DND-41 (cell line): ENCODE data around the gene NCS1.

Experiments used
- ATAC-seq: fragments of 200-7000 bp; cut with Tn5 transposase; 3 replicates; pipeline ENCODE4 v1.9.1; 2021; ENCODE audit warnings: low read depth; ENCODE audit not compliant: insufficient read depth
- DNase-seq: peaks from one replicate; pipeline ENCODE4 v3.0.0-alpha.2; 2020
- H2AFZ ChIP-seq: 2 replicates; pipeline ENCODE4 v1.6.0; 2012; ENCODE audit warnings: low read depth, low read length
- H3K27ac ChIP-seq: 2 replicates; pipeline ENCODE4 v1.5.1; 2012; ENCODE audit warnings: low read length, inconsistent platforms
- H3K27me3 ChIP-seq: fragments of 200-600 bp; sonication (generic); 2 replicates; pipeline ENCODE4 v1.6.0; 2012; ENCODE audit warnings: low read length, mild to moderate bottlenecking, inconsistent platforms; ENCODE audit not compliant: insufficient read depth, poor library complexity
- H3K36me3 ChIP-seq: 2 replicates; pipeline ENCODE4 v1.5.1; 2012; ENCODE audit warnings: low read length, inconsistent platforms; ENCODE audit not compliant: insufficient read depth
- H3K4me1 ChIP-seq: 2 replicates; pipeline ENCODE4 v1.5.1; 2012; ENCODE audit warnings: mild to moderate bottlenecking, low read length; ENCODE audit not compliant: insufficient read depth
- H3K4me2 ChIP-seq: 2 replicates; pipeline ENCODE4 v1.6.0; 2012; ENCODE audit warnings: mild to moderate bottlenecking, moderate library complexity, low read length, inconsistent platforms; ENCODE audit not compliant: insufficient read depth
- H3K4me3 ChIP-seq, 2 experiments: fragments of 200-600 bp in 1 of 2; shearing (Covaris generic) in 1 of 2; 2 replicates each; pipeline ENCODE4 v1.5.1; 2012 to 2016; ENCODE audit warnings: inconsistent platforms in 2 of 2, low read length in 2 of 2, mild to moderate bottlenecking in 2 of 2, low read depth in 1 of 2, moderate library complexity in 1 of 2
- H3K79me2 ChIP-seq: 2 replicates; pipeline ENCODE4 v1.6.0; 2012; ENCODE audit warnings: low read length, inconsistent platforms; ENCODE audit not compliant: insufficient read depth
- H3K9ac ChIP-seq: 2 replicates; pipeline ENCODE4 v1.6.0; 2012; ENCODE audit warnings: low read depth, mild to moderate bottlenecking, inconsistent platforms, low read length, moderate library complexity
- H3K9me3 ChIP-seq: 2 replicates; pipeline ENCODE4 v1.5.1; 2012; ENCODE audit warnings: low read length, moderate library complexity, mild to moderate bottlenecking, inconsistent platforms; ENCODE audit not compliant: insufficient read depth, severe bottlenecking
- H4K20me1 ChIP-seq: 2 replicates; pipeline ENCODE4 v1.6.0; 2012; ENCODE audit warnings: low read length; ENCODE audit not compliant: insufficient read depth
- EZH2 ChIP-seq: IDR thresholded peaks from 3 replicates; pipeline ENCODE4 v1.6.1; 2012; ENCODE audit warnings: borderline replicate concordance, low read depth, mild to moderate bottlenecking, moderate library complexity, low read length, inconsistent platforms; ENCODE audit not compliant: severe bottlenecking
- TF ChIP-seq, protein P1 (sequence below): IDR thresholded peaks from 2 replicates; pipeline ENCODE4 v1.5.1; 2012; ENCODE audit warnings: borderline replicate concordance, low read length, moderate library complexity, mild to moderate bottlenecking; ENCODE audit not compliant: poor library complexity, severe bottlenecking; ENCODE audit errors: extremely low read depth

The NCS1 gene

GRCh38 chr9:130229759-130230158 lies 57.6 kb downstream of the NCS1 start:
- no peaks in the 10 kb centered on the region for H4K20me1 ChIP-seq
- H3K36me3 ChIP-seq = no peaks in the 10 kb centered on the region
- no peaks in the 10 kb centered on the region for H3K27me3 ChIP-seq
- H3K27ac ChIP-seq = no peak overlapping the region
- no peaks in the 10 kb centered on the region for H3K9me3 ChIP-seq
- DNase-seq = no peak
- no peak overlapping the region for H3K4me2 ChIP-seq
- no peak overlapping the region for H3K9ac ChIP-seq
- no peaks in the 10 kb centered on the region for H3K4me1 ChIP-seq
- no peak overlapping the region for H2AFZ ChIP-seq
- no peak overlapping the region for H3K4me3 ChIP-seq
- no peak for ATAC-seq
- no peaks in the 10 kb centered on the region for H3K79me2 ChIP-seq
- TF ChIP-seq, protein P1, sequence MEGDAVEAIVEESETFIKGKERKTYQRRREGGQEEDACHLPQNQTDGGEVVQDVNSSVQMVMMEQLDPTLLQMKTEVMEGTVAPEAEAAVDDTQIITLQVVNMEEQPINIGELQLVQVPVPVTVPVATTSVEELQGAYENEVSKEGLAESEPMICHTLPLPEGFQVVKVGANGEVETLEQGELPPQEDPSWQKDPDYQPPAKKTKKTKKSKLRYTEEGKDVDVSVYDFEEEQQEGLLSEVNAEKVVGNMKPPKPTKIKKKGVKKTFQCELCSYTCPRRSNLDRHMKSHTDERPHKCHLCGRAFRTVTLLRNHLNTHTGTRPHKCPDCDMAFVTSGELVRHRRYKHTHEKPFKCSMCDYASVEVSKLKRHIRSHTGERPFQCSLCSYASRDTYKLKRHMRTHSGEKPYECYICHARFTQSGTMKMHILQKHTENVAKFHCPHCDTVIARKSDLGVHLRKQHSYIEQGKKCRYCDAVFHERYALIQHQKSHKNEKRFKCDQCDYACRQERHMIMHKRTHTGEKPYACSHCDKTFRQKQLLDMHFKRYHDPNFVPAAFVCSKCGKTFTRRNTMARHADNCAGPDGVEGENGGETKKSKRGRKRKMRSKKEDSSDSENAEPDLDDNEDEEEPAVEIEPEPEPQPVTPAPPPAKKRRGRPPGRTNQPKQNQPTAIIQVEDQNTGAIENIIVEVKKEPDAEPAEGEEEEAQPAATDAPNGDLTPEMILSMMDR = no peak
- TF ChIP-seq EZH2 = no peak

GRCh38 chr9:130230631-130231030 lies 58.4 kb downstream of the NCS1 start:
- H4K20me1 ChIP-seq = no peaks in the 10 kb centered on the region
- no peaks in the 10 kb centered on the region for H3K27me3 ChIP-seq
- no peaks in the 10 kb centered on the region for H3K79me2 ChIP-seq
- DNase-seq (no peak), ATAC-seq (no peak)
- H3K4me3 ChIP-seq = no peak overlapping the region
- H3K27ac ChIP-seq = no peak overlapping the region
- H3K9ac ChIP-seq = no peak overlapping the region
- H3K4me1 ChIP-seq = no peaks in the 10 kb centered on the region
- H3K36me3 ChIP-seq = no peaks in the 10 kb centered on the region
- no peak overlapping the region for H2AFZ ChIP-seq
- TF ChIP-seq, protein P1 = no peak
- TF ChIP-seq EZH2 = no peak
- H3K4me2 ChIP-seq = no peak overlapping the region
- no peaks in the 10 kb centered on the region for H3K9me3 ChIP-seq

DNA sequence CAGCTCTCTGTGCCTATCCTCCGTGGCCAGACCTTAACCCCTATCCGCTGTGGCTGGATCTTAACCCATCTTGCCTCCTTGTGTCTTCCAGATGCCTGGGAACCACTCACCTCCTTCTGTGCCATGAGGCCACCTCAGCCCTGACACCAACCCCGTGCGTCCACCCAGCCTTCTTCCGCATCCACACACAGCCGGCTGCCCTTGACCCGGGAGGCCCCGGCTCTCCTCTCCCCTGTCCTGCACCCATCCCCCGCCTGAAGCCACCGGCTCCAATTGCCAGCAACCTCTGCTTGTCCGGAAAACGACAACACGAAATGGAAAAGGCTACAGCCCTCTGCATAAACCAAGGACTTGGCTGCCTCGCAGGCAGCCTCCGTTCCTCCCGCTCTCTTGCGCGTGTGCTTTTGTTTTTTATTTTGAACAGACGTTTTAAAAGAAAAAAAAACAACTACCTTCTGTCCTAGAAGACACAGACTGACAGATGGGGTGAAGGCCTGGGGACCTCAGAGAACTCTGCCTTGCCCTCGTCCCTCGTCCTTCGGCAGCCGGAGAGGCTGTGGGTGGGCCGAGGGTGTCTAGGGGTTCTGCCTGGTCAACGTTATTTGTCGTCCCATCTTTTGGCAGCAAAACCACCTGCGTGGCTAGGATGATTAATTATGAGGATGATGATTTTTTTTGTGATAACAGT lies 60.8 kb downstream of the NCS1 start:
- ATAC-seq (no peak), DNase-seq (no peak)
- Histone ChIP-seq H3K4me3 (no peak overlapping the region), H2AFZ (no peak overlapping the region), H3K79me2 (no peaks in the 10 kb centered on the region), H3K4me1 (peaks cover 4% of the 10 kb centered on the region; the same call in 1 of the 2 replicates), H3K27me3 (no peaks in the 10 kb centered on the region), H3K36me3 (no peaks in the 10 kb centered on the region), H3K4me2 (no peak overlapping the region), H3K9ac (no peak overlapping the region), H3K9me3 (no peaks in the 10 kb centered on the region), H3K27ac (no peak overlapping the region), H4K20me1 (no peaks in the 10 kb centered on the region)
- no peak for TF ChIP-seq EZH2
- TF ChIP-seq, protein P1 = no peak
